Spleen (tissue), 11 donors: ENCODE measurements around the gene RBM5. TPM values are rescaled to one million over a fixed set of nuclear protein-coding genes. Genes with fewer than 3 reads are reported as not detected.

Experiments used
- DNase-seq: peaks from one replicate; pipeline ENCODE4 v3.0.0-alpha.2; 2020
- H3K27ac ChIP-seq, 8 donors: fragments of 200-600 bp; sonication (generic) in 7 of 8; 1 replicate in 4 of 8; 2 replicates in 4 of 8; pipeline versions ENCODE4 v1.5.0 to v1.8.0; 2016 to 2021; ENCODE audit warnings: inconsistent platforms in 4 of 8, mild to moderate bottlenecking in 4 of 8, moderate library complexity in 1 of 8
- H3K27me3 ChIP-seq, 7 donors: fragments of 200-600 bp; sonication (generic) in 6 of 7; replicated peaks in 1 of 7; 1 replicate in 4 of 7; 2 replicates in 3 of 7; pipeline versions ENCODE4 v1.5.0 to v1.8.0; 2016 to 2021; ENCODE audit warnings: inconsistent platforms in 3 of 7, mild to moderate bottlenecking in 1 of 7
- H3K36me3 ChIP-seq, 6 donors: fragments of 200-600 bp; sonication (generic) in 5 of 6; 1 replicate in 4 of 6; 2 replicates in 2 of 6; pipeline versions ENCODE4 v1.5.0 to v1.8.0; 2016 to 2021; ENCODE audit warnings: inconsistent platforms in 2 of 6
- H3K4me1 ChIP-seq, 6 donors: fragments of 200-600 bp; sonication (generic) in 5 of 6; 1 replicate in 3 of 6; 2 replicates in 3 of 6; pipeline versions ENCODE4 v1.5.0 to v1.8.0; 2016 to 2021; ENCODE audit warnings: inconsistent platforms in 3 of 6
- H3K4me3 ChIP-seq, 8 donors: fragments of 200-600 bp; sonication (generic) in 7 of 8; 1 replicate in 4 of 8; 2 replicates in 4 of 8; pipeline versions ENCODE4 v1.5.0 to v1.8.0; 2016 to 2021; ENCODE audit warnings: inconsistent platforms in 4 of 8, mild to moderate bottlenecking in 4 of 8, moderate library complexity in 2 of 8
- H3K9me3 ChIP-seq, 8 donors: fragments of 200-600 bp; sonication (generic) in 7 of 8; 1 replicate in 4 of 8; 2 replicates in 4 of 8; pipeline versions ENCODE4 v1.5.0 to v1.8.0; 2016 to 2021; ENCODE audit warnings: inconsistent platforms in 4 of 8
- POLR2A ChIP-seq, 3 donors: fragments of 450-650 bp; IDR thresholded peaks; one replicate each; pipeline ENCODE4 v1.5.1; 2017; ENCODE audit warnings: antibody characterized with exemption in 3 of 3, mild to moderate bottlenecking in 1 of 3
- POLR2AphosphoS5 ChIP-seq, 3 donors: sonication (generic); formaldehyde crosslinking; IDR thresholded peaks; one replicate each; pipeline ENCODE4 v1.5.1; 2017; ENCODE audit warnings: antibody characterized with exemption in 3 of 3
- WGBS, 5 donors: extraction: QIAGEN DNeasy Blood & Tissue Kit in 3 of 5; methylation state at CpG; one replicate each; pipeline versions ENCODE4 v1.1.5 to v1.1.7; 2013 to 2018; 5-methylcytosine and 5-hydroxymethylcytosine counted together
- intact Hi-C: fragments of 100-400 bp; cut with DNase I; formaldehyde crosslinking; loops from one replicate; pipeline ENCODE4 v1.15.0; 2023; ENCODE audit warnings: low total_unique reads
- polyA plus RNA-seq, 3 donors: library from polyadenylated mRNA; stranded (reverse); fragments of 200-250 nt; gene quantifications; one replicate each; pipeline ENCODE4 v1.2.1, GENCODE V29; 2013
- total RNA-seq, 7 donors: library from RNA; depleted of rRNA in 3 of 7; stranded (reverse); fragments of >200 nt in 3 of 7; fragmentation: NEBNext Ultra II Directional in 4 of 7; extraction: Animal tissue kit (Norgen Biotek cat#: 25700) in 4 of 7; gene quantifications; one replicate each; pipeline versions ENCODE4 v1.1.0 to v1.2.1, GENCODE V29; 2016 to 2021
- TF ChIP-seq, protein P1 (sequence below), 11 experiments: fragments of 200-600 bp in 7 of 11; fragments of 450-650 bp in 4 of 11; sonication (generic) in 4 of 11; IDR thresholded peaks in 8 of 11; conservative IDR thresholded peaks in 3 of 11; 1 replicate in 7 of 11; 2 replicates in 4 of 11; pipeline versions ENCODE4 v1.4.0 to v1.8.0; 2016 to 2021; ENCODE audit warnings: antibody characterized with exemption in 11 of 11, inconsistent platforms in 4 of 11, mild to moderate bottlenecking in 1 of 11
- donor health status: healthy with polysubstance abuse.
- donor health status: DM: no; HTN: no; CAD: no; lungs with moderate emphysema.
- donor health status: DM: no; HTN: no; CAD: no.
- donor health status: Bipolar disorder and iron deficiency.
- donor health status: healthy.
- donor health status: DM: no; HTN: no; CAD: no.
- donor health status: DM: yes; HTN: yes; CAD: no.

RBM5 gene
- total and polyA plus RNA-seq, 10 donors, result 79.2 to 381 (median 234) TPM

DNA sequence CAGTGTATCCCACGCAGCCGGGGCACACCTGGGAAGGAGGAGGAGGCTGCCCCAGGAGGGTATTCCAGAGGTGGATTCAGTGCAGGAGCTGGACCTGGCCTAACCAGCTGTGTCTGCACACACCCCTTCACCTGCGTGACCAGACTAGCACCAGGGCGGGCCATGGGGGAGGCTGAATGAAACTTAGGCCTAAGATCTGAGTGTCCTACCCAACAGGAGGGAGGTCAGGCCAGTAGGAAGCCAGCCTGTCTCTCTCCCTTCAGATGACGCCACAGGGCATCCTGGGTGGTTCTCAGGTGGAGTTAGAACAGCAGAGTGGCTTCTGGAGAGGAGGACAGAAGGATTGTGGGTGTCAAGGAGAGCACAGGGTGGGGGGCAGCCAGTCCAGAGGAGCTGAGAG, 63.0 kb downstream of the RBM5 start:
- Histone ChIP-seq H3K9me3 (no peaks in the 10 kb centered on the region), H3K27me3 (peaks cover 0 to 37% (median 20%) of the 10 kb centered on the region in 7 donors), H3K36me3 (no peaks in the 10 kb centered on the region), H3K4me1 (peaks cover 8 to 65% (median 33%) of the 10 kb centered on the region in 6 donors), H3K27ac (peak overlapping the region in 6 of 8 donors; percentile 51 to 88 (median 82)), H3K4me3 (no peak overlapping the region)
- DNase-seq, result no peak
- TF ChIP-seq POLR2A (IDR thresholded peaks at IDR 0.05) (no peak), POLR2AphosphoS5 (IDR thresholded peaks at IDR 0.05) (no peak)
- TF ChIP-seq, protein P1, sequence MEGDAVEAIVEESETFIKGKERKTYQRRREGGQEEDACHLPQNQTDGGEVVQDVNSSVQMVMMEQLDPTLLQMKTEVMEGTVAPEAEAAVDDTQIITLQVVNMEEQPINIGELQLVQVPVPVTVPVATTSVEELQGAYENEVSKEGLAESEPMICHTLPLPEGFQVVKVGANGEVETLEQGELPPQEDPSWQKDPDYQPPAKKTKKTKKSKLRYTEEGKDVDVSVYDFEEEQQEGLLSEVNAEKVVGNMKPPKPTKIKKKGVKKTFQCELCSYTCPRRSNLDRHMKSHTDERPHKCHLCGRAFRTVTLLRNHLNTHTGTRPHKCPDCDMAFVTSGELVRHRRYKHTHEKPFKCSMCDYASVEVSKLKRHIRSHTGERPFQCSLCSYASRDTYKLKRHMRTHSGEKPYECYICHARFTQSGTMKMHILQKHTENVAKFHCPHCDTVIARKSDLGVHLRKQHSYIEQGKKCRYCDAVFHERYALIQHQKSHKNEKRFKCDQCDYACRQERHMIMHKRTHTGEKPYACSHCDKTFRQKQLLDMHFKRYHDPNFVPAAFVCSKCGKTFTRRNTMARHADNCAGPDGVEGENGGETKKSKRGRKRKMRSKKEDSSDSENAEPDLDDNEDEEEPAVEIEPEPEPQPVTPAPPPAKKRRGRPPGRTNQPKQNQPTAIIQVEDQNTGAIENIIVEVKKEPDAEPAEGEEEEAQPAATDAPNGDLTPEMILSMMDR (IDR thresholded peaks at IDR 0.05 in 8 of 11, conservative IDR thresholded peaks at IDR 0.05 in 3 of 11), result no peak
- intact Hi-C loops, result no loop called here
- 54 to 94% (median 65%) methylated on average over 4 to 5 of the region's 5 CpGs for WGBS, 5 donors

DNA sequence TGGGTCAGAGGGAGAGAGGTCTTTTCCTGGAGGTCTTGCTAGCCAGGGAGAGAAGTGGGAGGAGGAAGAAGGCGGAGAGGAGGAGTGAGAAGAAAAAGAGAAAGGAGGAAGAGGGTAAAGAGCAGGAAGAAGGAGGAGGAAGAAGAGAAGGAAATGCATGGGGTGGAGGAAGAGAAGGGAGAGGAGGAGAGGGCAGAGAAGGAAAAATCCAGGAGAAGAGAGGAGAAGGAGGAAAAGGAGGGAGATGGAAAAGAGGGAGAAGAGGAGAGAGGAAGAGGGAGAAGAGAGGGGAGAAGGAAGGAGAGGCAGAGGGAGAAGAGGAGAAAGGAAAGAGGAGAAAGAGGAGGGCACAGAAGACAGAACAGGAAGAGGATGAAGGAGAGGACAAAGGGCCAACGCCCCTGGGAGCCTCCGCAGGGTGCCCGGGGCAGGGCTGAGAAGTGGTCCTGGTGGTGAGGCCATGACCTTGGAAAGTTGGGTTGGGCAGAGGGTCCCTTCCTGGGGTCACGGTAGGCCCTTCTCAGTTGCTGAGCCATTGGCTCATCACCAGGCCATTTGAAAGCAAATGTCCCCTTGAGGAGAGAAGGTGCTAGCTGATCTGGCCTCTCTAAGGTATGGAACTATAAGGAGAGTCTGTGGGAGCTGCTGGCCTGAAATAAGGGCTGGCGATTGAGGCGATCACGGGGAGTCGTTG, 65.2 kb downstream of the RBM5 start:
- Histone ChIP-seq H3K27ac (peak overlapping the region in 6 of 8 donors; percentile 20 to 82 (median 74)), H3K36me3 (no peaks in the 10 kb centered on the region), H3K27me3 (peaks cover 0 to 47% (median 20%) of the 10 kb centered on the region in 7 donors), H3K9me3 (no peaks in the 10 kb centered on the region), H3K4me1 (peaks cover 8 to 87% (median 44%) of the 10 kb centered on the region in 6 donors), H3K4me3 (peak overlapping the region in 7 of 8 donors; percentile 49 to 83 (median 56))
- WGBS, 5 donors, result 40 to 58% (median 44%) methylated on average over 6 to 9 of the region's 9 CpGs
- intact Hi-C loops, result no loop called here
- no peak for DNase-seq
- TF ChIP-seq POLR2A (IDR thresholded peaks at IDR 0.05) (no peak), POLR2AphosphoS5 (IDR thresholded peaks at IDR 0.05) (no peak)
- TF ChIP-seq, protein P1 (IDR thresholded peaks at IDR 0.05 in 8 of 11, conservative IDR thresholded peaks at IDR 0.05 in 3 of 11), result no peak

DNA sequence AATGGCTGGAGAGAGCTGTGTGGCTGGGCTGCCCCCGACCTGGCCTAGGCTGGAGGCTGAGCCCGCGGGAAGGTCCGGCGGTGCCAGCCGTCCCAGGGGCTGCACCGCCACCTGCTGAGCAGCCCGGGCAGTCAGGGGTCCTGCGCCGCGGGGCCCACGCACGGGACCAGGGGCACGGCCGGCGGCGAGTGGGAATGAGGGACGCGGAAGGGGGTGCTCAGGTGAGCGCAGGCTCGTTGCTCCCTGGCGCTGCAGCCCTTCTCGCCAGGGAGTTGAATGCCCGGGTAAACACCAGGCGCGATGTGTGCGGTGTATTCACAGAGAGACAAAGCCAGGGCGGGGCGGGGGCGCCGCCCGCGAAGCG, 65.7 kb downstream of the RBM5 start:
- Histone ChIP-seq H3K9me3 (no peaks in the 10 kb centered on the region), H3K27me3 (peaks cover 0 to 47% (median 20%) of the 10 kb centered on the region in 7 donors), H3K4me3 (peak overlapping the region; percentile 43 to 83 (median 55)), H3K27ac (peak overlapping the region in 6 of 8 donors; percentile 20 to 82 (median 74)), H3K36me3 (no peaks in the 10 kb centered on the region), H3K4me1 (peaks cover 8 to 91% (median 49%) of the 10 kb centered on the region in 6 donors)
- DNase-seq, result no peak
- TF ChIP-seq, protein P1 (IDR thresholded peaks at IDR 0.05 in 8 of 11, conservative IDR thresholded peaks at IDR 0.05 in 3 of 11), result peak in 8 of 11 experiments; percentile 10 to 47 (median 34)
- no peak for TF ChIP-seq POLR2A (IDR thresholded peaks at IDR 0.05)
- intact Hi-C loops, result no loop called here
- WGBS, 5 donors, result 1 to 12% (median 2%) methylated on average over 5 to 34 of the region's 34 CpGs

DNA sequence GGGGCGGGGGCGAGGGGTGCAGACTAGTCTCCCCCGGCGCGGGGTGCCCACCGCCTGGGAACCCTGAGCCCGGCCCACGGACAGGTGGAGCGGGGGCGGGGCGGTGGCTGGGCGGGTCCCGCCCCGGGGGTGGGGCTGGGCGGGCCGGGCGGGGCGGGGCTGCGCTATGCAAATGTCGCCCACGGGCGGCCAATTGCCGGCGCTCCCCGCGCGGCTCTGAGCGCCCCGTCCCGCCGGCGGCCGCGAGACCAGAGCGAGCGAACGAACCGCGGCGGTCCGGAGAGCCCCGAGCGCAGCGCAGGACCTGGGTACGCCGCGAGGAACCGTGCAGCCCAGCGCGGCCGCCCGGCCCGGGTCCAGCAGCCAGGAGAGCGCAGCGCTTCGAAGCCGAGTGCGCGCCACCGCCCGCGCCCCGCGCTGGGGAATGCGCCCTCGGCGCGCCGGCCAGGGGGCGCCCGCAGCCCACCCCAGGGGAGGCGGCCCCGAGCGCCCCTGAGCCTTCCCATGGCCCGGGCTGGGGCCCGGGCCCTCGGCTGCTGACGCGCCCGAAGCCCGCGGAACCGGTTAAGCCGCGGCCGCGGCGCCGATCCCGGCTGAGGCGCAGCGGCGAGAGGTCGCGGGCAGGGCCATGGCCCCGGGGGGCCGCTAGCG, 66.2 kb downstream of the RBM5 start, which contains the start of gene SEMA3F:
SEMA3F (plus strand) TSS at position 485 of the 651 bp plus-strand sequence. CDS start 4,299 bp downstream, outside the sequence.
- 0 to 3% (median 1%) methylated on average over 13 to 98 of the region's 98 CpGs for WGBS, 5 donors
- peak within 1 kb of the TSS; percentile 43 to 83 (median 55) for H3K4me3 ChIP-seq
- peaks cover 0 to 47% (median 20%) of the 10 kb centered on the region in 7 donors for H3K27me3 ChIP-seq
- H3K4me1 ChIP-seq, result peaks cover 8 to 91% (median 52%) of the 10 kb centered on the region in 6 donors
- intact Hi-C loops, result no loop called here
- H3K9me3 ChIP-seq, result no peaks in the 10 kb centered on the region
- H3K27ac ChIP-seq, result peak within 1 kb of the TSS; percentile 11 to 82 (median 74)
- DNase-seq, result peak; percentile 91
- no peaks in the 10 kb centered on the region for H3K36me3 ChIP-seq
- TF ChIP-seq, protein P1 (IDR thresholded peaks at IDR 0.05 in 8 of 11, conservative IDR thresholded peaks at IDR 0.05 in 3 of 11), result peak in 1 of 11 experiments; percentile 13
- TF ChIP-seq POLR2AphosphoS5 (IDR thresholded peaks at IDR 0.05) (peak; percentile 69 to 83 (median 80)), POLR2A (IDR thresholded peaks at IDR 0.05) (no peak)
